Testis (tissue), 3 donors: ENCODE results near the gene TIMP2. TPM values are rescaled to one million over a fixed set of nuclear protein-coding genes. Genes with fewer than 3 reads are reported as not detected.
A peak's percentile ranks its signal among the peaks of the same experiment; 100 is the strongest.

Experiments
- DNase-seq: peaks from one replicate; pipeline ENCODE4 v3.0.0-alpha.2; 2019
- H3K27ac ChIP-seq, 2 donors: fragments of 200-600 bp; sonication (generic); one replicate each; pipeline ENCODE4 v1.5.1; 2019
- H3K27me3 ChIP-seq: fragments of 200-600 bp; sonication (generic); one replicate; pipeline ENCODE4 v1.5.1; 2019
- H3K36me3 ChIP-seq: fragments of 200-600 bp; sonication (generic); one replicate; pipeline ENCODE4 v1.5.1; 2017; ENCODE audit warnings: low read depth; ENCODE audit errors: missing control alignments
- H3K4me1 ChIP-seq: fragments of 200-600 bp; sonication (generic); one replicate; pipeline ENCODE4 v1.5.1; 2019
- H3K4me3 ChIP-seq, 2 donors: fragments of 200-600 bp; sonication (generic); one replicate each; pipeline ENCODE4 v1.5.1; 2017 to 2019
- H3K9me3 ChIP-seq: fragments of 200-600 bp; sonication (generic); one replicate; pipeline ENCODE4 v1.5.1; 2017
- CTCF ChIP-seq, 3 experiments: fragments of 450-650 bp in 2 of 3; fragments of 200-600 bp in 1 of 3; sonication (generic) in 1 of 3; IDR thresholded peaks; one replicate each; pipeline ENCODE4 v1.5.1; 2016 to 2019; ENCODE audit warnings: antibody characterized with exemption in 3 of 3, mild to moderate bottlenecking in 2 of 3, moderate library complexity in 1 of 3
- POLR2A ChIP-seq: fragments of 450-650 bp; IDR thresholded peaks from one replicate; pipeline ENCODE4 v1.6.1; 2017; ENCODE audit warnings: antibody characterized with exemption, mild to moderate bottlenecking, moderate library complexity
- WGBS, 2 donors: methylation state at CpG; one replicate each; pipeline ENCODE4 v1.1.5; 2018; 5-methylcytosine and 5-hydroxymethylcytosine counted together
- intact Hi-C: fragments of 100-400 bp; cut with DNase I; formaldehyde crosslinking; loops from one replicate; pipeline ENCODE4 v1.15.1; 2023; ENCODE audit warnings: low total_unique reads
- polyA plus RNA-seq: library from polyadenylated mRNA; stranded (reverse); fragments of 350-450 nt; fragmentation: Illumina TruSeq; extraction: RNeasy Lipid Tissue Mini Kit (QIAGEN cat#74804); gene quantifications from one replicate; pipeline ENCODE4 v1.2.3, GENCODE V29; 2014; ENCODE audit warnings: low read depth, low replicate concordance; ENCODE audit not compliant: insufficient read depth
- total RNA-seq, 2 donors: library from RNA; depleted of rRNA; stranded (reverse); fragments of >200 nt; gene quantifications; one replicate each; pipeline ENCODE4 v1.2.3, GENCODE V29; 2016

TIMP2 gene
- total and polyA plus RNA-seq, 3 donors from 2014 or later = 262 to 482 (median 465) TPM

- intact Hi-C loops = no loop called here
- 57 to 60% methylated on average over 1 of the region's 1 CpG for WGBS, 2 donors
- H3K27me3 ChIP-seq = no peaks in the 10 kb centered on the region
- H3K4me1 ChIP-seq = peaks cover 12% of the 10 kb centered on the region
- H3K27ac ChIP-seq = no peak overlapping the region
- no peaks in the 10 kb centered on the region for H3K9me3 ChIP-seq
- no peak for TF ChIP-seq CTCF (IDR thresholded peaks at IDR 0.05)
- no peak for TF ChIP-seq POLR2A
- H3K4me3 ChIP-seq = no peak overlapping the region
- no peaks in the 10 kb centered on the region for H3K36me3 ChIP-seq
- no peak for DNase-seq
Measured at GRCh38 chr17:78864117-78864516, 61.1 kb downstream of the TIMP2 start.

- peak; percentile 73 for DNase-seq
- Histone ChIP-seq H3K27me3 (no peaks in the 10 kb centered on the region), H3K4me3 (no peak overlapping the region), H3K36me3 (no peaks in the 10 kb centered on the region), H3K4me1 (peaks cover 12% of the 10 kb centered on the region), H3K27ac (peak overlapping the region; percentile 33 to 64), H3K9me3 (no peaks in the 10 kb centered on the region)
- no peak for TF ChIP-seq CTCF (IDR thresholded peaks at IDR 0.05)
- intact Hi-C loops = no loop called here
- WGBS, 2 donors = 69 to 70% methylated on average over 16 to 17 of the region's 17 CpGs
Measured at GRCh38 chr17:78862073-78863023, 62.8 kb downstream of the TIMP2 start.

GRCh38 chr17:78861229-78861628, 64.0 kb downstream of the TIMP2 start:
- no peaks in the 10 kb centered on the region for H3K9me3 ChIP-seq
- no peaks in the 10 kb centered on the region for H3K27me3 ChIP-seq
- no peak for TF ChIP-seq POLR2A
- no peak for TF ChIP-seq CTCF (IDR thresholded peaks at IDR 0.05)
- DNase-seq = no peak
- intact Hi-C loops = no loop called here
- peak overlapping the region in 1 of 2 donors; percentile 64 for H3K27ac ChIP-seq
- H3K36me3 ChIP-seq = no peaks in the 10 kb centered on the region
- WGBS, 2 donors = 82 to 85% methylated on average over 4 of the region's 4 CpGs
- H3K4me3 ChIP-seq = no peak overlapping the region
- peaks cover 12% of the 10 kb centered on the region for H3K4me1 ChIP-seq

GRCh38 chr17:78859051-78859450, 66.1 kb downstream of the TIMP2 start:
- intact Hi-C loops = no loop called here
- Histone ChIP-seq H3K36me3 (no peaks in the 10 kb centered on the region), H3K27me3 (no peaks in the 10 kb centered on the region), H3K9me3 (no peaks in the 10 kb centered on the region), H3K4me1 (peaks cover 4% of the 10 kb centered on the region), H3K4me3 (no peak overlapping the region), H3K27ac (no peak overlapping the region)
- TF ChIP-seq CTCF (IDR thresholded peaks at IDR 0.05) (no peak), POLR2A (no peak)
- DNase-seq = no peak
- whole genome bisulfite sequencing, 2 donors = 75 to 83% methylated on average over 4 of the region's 4 CpGs
